HL-60 (cell line): ENCODE data around the gene WRAP73.

Experiments used
- POLR2AphosphoS5 ChIP-seq: IDR thresholded peaks from 2 replicates; pipeline ENCODE4 v1.6.1; 2012; ENCODE audit warnings: low read depth
- TF ChIP-seq, protein P1 (sequence below): IDR thresholded peaks from one replicate; pipeline ENCODE4 v1.5.1; 2011; ENCODE audit warnings: low read length, control low read depth, inconsistent platforms; ENCODE audit not compliant: insufficient read depth
- TF ChIP-seq, protein P2 (sequence below): IDR thresholded peaks from 2 replicates; pipeline ENCODE4 v1.6.1; 2012; ENCODE audit warnings: low read depth; ENCODE audit not compliant: insufficient replicate concordance

DNA sequence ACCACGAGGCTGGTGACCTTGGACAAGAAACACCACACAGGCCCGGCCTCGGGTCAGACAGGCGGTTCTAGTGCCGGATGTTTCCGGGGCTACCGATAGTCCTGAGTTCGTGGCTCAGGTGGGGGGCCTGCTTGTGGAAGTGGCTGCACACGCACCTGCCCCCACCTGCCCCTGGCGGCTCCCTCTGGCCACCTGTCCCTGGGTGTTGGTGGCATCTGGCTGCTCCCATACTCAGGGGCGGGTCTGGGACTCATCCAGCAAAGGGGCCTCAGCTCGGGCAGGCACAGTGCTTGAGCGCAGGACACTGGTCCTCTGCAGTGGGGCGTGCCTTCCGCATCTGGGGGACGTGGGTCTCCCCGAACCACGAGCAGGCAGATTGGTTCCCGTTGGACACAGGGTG is 36.0 kb upstream of the WRAP73 start:
- TF ChIP-seq, protein P1, sequence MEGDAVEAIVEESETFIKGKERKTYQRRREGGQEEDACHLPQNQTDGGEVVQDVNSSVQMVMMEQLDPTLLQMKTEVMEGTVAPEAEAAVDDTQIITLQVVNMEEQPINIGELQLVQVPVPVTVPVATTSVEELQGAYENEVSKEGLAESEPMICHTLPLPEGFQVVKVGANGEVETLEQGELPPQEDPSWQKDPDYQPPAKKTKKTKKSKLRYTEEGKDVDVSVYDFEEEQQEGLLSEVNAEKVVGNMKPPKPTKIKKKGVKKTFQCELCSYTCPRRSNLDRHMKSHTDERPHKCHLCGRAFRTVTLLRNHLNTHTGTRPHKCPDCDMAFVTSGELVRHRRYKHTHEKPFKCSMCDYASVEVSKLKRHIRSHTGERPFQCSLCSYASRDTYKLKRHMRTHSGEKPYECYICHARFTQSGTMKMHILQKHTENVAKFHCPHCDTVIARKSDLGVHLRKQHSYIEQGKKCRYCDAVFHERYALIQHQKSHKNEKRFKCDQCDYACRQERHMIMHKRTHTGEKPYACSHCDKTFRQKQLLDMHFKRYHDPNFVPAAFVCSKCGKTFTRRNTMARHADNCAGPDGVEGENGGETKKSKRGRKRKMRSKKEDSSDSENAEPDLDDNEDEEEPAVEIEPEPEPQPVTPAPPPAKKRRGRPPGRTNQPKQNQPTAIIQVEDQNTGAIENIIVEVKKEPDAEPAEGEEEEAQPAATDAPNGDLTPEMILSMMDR = no peak
- no peak for TF ChIP-seq POLR2AphosphoS5
- TF ChIP-seq, protein P2, sequence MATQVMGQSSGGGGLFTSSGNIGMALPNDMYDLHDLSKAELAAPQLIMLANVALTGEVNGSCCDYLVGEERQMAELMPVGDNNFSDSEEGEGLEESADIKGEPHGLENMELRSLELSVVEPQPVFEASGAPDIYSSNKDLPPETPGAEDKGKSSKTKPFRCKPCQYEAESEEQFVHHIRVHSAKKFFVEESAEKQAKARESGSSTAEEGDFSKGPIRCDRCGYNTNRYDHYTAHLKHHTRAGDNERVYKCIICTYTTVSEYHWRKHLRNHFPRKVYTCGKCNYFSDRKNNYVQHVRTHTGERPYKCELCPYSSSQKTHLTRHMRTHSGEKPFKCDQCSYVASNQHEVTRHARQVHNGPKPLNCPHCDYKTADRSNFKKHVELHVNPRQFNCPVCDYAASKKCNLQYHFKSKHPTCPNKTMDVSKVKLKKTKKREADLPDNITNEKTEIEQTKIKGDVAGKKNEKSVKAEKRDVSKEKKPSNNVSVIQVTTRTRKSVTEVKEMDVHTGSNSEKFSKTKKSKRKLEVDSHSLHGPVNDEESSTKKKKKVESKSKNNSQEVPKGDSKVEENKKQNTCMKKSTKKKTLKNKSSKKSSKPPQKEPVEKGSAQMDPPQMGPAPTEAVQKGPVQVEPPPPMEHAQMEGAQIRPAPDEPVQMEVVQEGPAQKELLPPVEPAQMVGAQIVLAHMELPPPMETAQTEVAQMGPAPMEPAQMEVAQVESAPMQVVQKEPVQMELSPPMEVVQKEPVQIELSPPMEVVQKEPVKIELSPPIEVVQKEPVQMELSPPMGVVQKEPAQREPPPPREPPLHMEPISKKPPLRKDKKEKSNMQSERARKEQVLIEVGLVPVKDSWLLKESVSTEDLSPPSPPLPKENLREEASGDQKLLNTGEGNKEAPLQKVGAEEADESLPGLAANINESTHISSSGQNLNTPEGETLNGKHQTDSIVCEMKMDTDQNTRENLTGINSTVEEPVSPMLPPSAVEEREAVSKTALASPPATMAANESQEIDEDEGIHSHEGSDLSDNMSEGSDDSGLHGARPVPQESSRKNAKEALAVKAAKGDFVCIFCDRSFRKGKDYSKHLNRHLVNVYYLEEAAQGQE = no peak
